ENCODE data around the gene FIGN.

GRCh38 chr2:163604941-163605555 lies 130.8 kb downstream of the FIGN start:
- TF ChIP-seq YY1 (IDR thresholded peaks at IDR 0.05; ENCODE audit: insufficient read depth, insufficient read length) (no peak), SUZ12 (IDR thresholded peaks at IDR 0.05; ENCODE audit: extremely low read depth, insufficient read depth, insufficient read length) (no peak), ZNF274 (IDR thresholded peaks at IDR 0.05; ENCODE audit: low read depth, low read length) (no peak)

Measured in NT2/D1 (cell line).